GM21447 (cell line): ENCODE data around the gene COX6B2.
"Not testable (repeated sequence)": the region's sequence is repeated elsewhere in the genome, so short reads cannot be mapped to it uniquely, and the experiment has no call there.

ENCODE experiments used
- ATAC-seq: cut with Tn5 transposase; IDR thresholded peaks from one replicate; pipeline ENCODE4 v1.9.1; 2021; ENCODE audit not compliant: unreplicated experiment

COX6B2 gene

DNA sequence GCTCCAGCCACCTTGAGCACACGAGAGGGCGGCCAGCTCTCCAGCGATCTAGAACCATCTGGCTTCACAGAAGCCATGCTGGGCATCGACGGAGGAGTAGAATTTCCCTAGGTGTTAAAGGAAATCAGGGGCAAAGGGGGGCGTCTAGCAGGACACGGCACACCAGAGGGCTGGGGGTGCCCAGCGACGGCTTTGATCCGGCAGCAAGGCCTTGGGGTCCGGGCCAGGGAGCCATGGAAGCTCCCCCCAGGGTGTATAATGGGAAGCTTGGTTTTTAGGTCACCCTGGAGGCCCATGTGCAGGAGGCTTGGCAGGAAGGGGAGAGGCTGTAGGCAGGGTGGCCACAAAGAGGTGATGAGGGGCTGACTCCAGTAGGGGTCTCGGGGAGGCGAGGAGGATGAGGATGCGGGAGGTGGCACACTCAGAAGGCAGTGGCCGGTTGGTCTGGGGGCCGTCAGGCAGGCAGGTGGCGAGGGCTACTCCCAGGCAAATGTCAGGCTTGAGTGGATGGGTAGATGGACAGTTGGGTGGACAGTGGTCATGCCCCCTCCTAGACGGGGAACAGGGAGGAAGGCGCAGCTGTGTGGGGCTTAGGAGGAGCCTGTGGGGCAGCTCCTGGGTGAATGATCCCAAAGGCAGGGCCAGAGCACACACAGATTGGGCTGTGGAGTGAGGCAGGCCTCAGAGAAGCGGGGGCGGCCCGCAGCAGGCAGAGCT, 9.3 kb downstream of the COX6B2 start:
- ATAC-seq = no peak

DNA sequence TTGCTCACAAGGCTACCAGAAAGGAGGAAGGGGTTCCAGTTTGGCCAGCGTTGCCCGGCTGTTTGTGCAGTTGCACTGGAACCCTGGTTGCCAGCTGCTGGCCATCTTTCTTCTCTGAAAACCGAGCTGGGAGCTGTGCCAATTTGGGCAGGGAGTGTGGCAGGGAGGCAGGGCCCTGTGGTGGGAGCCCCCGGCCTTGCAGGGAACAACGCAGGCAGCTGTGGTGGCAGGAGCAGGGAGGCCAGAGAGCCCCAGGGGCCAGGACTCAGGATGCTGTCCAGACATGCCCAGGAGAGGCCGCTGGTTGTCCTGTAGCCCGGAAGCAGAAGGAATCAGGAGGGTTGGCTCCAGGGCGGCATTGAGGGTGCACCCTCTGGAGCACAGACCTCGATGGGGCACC, 10.1 kb downstream of the COX6B2 start:
- no peak for ATAC-seq

DNA sequence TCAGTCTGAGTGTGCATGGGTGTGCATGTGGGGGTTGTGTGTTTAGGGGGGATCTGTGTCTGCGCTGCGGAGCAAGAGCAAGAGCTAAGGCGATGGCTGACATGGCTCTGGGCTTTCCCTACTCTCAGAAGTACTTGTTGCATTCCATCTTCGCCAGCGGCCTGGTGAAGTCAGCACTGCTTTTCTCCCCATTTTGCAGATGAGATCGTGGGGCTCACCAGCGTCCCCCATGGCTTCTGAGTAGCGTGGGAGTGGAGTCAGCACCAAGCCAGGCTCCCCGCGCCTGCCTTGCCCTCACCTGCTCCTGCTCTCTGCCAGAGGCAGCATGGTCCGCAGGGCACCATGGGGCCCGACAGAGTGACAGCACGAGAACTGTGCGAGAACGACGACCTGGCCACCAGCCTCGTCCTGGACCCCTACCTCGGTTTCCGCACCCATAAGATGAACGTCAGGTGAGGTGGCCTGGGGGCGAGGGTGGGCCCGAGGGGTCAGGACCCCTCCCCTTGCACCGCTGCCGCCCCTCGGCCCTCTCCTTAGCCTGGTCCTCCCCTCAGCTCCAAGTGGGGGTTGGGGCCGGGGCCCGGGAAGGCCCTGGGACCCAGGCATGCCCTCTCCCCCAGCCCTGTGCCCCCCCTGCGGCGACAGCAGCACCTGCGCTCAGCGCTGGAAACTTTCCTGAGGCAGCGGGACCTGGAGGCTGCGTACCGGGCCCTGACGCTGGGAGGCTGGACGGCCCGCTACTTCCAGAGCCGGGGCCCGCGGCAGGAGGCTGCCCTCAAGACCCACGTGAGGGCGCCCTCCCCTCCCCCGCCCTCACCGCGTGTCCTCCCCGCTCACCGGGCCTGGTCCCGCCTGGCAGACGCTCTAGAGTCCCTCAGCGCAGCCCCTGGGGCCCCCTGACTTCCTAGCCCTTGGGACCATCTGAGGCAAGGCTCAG, 12.7 kb downstream of the COX6B2 start:
- ATAC-seq = no peak

DNA sequence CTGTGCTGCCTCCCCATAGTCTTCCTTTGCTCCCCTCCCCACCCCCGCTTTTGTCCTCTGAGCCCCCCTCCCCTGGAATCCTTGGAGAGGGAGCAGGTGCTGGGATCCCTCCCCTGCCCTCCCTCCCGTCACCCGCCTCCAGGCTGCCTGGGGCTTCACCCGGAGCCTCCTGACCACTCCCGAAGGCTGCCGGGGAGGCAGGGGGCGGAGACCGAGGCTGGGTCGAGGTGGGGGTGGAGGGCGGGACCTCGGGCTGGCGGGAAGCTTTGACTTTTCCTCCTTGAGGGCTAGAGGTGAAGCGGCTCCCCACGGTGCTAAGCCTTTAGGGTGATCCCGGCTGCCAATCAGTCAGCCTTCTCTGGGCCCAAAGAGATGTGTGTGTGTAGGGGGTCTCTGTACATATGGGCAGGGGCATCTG, 13.3 kb downstream of the COX6B2 start:
- no peak for ATAC-seq

DNA sequence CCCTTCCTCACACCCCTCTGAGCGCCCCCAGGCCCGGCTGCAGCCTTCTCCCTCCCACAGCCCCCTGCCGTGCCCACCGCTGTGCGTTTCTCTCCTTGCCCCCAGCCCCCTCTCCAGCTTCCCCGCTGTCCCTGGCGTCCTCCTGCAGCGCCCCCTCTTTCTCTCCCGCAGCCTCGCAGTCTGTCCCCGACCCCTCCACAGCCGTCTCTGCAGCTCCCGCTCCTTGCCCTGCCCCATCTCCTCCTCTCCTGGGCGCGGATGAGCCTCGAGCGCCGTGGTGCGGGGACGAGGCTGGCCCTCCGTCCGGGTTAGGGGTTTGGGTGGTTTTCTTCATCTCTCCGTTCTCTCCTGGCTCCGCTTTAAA, 13.8 kb downstream of the COX6B2 start:
- no peak for ATAC-seq

DNA sequence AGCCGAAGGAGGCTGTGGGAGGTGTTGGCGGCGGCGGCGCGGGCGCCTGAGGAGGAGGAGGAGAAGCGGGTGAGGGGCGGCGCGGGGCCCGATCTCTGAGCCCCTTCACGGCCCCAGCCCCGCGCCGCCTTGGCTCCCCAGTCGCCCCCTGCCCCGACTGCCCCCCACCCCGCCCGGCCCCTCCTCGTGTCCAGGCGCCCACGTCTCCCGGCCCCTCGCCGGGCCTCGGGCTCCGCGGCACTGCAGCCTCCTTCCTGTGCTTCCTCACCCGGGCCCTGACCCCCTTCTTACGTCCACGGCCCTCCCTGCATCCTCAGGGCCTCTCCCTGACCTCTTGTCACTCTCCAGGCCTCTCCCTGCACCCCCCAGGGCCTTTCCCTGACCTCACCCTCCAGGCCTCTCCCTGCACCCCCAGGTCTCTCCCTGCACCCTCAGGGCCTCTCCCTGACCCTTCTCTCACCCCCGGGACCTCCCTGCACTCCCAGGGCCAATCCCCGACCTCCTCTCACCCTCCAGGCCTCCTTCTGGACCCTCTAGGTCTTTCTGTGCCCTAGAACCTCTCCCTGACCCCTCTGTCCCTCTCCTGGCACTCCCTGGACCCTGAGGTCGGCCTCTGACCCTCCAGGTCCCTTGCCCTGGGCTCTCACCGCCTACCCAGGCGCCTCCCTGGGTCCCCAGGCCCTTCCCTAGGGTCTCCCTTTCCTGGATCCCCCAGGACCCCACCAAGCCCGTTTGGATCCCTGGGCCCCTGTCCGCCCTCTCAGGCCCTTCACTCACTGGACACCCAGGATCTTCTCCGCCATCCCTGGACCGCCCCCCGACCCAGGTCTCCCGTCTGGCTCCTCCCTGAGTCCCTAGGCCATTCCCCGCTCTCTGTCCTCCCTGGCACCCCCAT, 14.4 kb downstream of the COX6B2 start:
- ATAC-seq = no peak

DNA sequence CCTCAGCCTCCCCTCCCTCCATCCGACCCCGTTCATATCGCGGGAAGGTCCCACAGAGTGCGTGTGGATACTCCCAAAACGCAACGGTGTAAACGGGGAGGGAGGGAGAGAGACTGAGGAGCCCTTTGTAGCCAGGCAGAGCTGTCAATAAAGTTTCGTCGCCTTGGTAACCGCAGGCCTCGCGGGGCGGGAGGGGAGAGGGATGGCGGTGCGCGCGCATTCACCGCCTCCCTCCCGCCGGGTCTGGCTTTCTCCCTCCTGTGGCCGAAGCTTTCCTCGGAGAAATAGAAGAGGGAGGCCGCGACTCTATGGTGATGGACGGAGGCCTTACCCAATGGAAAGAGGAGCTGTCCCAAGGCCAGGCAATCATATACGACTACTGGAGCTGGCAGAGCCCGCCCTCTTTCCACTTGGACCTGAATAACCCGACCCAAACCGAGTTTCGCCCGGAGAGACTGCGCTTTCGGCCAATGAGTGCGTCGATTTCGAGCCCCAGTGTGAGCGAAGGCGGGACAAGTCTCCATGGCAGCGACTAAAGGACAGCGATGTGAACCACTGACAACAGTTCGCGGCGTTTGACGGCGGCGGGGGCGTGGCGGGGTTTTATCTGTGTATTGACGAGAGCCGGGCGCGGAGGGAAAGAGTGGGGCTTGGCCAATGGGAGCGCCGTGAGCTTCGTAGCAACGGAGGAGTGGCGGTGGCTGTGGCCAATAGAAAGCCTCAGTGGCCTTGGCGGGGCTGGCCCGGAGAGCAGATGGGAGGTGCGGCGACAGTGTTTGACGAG, 15.2 kb downstream of the COX6B2 start, which contains the start of gene KMT5C:
KMT5C (plus strand) TSS at position 772 of the 784 bp plus-strand sequence. CDS start 2,061 bp downstream, outside the sequence.
- peak; percentile 79 for ATAC-seq

DNA sequence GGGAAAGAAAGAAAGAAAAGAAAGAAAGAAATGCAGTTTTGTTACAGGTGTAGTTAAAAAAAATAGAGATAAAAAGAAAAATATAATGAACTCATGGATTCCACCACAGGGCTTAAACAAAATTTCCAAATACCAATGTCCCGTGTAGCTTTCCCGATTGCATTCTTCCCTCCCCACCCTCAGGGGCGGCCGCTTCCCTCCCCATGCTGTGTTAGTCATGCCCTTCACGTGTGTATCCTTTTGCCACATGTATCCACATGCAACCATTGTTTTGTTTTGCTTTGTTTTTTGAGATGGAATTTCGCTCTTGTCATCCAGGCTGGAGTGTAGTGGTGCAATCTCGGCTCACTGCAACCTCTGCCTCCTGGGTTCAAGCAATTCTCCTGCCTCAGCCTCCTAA, 18.4 kb downstream of the COX6B2 start:
- ATAC-seq = no peak

DNA sequence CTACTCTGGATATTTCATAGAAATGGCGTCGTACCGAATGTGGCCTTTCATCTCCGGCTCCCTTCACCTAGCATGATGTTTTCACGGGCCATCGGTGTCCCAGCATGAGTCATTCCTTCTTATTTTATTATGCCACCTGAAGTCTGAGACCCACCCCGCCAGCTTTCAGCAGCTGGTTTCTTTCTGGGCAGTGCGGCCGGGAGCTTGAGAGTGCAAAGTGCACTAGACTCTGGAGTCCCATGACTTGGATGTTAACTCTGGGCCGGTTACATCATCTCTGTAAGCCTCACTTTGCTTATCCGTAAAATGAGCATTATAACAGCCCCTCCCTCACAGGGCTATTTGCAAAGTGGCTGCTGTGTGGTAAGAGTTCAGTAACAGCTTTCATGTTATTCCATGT, 20.6 kb downstream of the COX6B2 start:
- no peak for ATAC-seq

DNA sequence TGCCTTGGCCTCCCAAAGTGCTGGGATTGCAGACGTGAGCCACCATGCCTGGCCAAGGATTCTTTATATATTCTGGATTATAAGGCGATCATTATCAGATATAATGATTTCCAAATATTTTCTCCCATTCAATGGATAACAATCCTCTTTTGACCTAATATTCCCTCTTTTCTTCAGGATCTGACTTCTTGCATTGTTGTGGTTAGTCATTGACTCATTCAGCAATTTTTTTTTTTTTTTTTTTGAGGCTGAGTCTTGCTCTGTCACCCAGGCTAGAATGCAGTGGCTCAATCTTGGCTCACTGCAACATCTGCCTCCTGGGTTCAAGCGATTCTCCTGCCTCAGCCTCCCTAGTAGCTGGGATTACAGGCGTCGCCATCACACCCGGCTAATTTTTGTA, 24.7 kb downstream of the COX6B2 start:
- not testable (repeated sequence) for ATAC-seq

DNA sequence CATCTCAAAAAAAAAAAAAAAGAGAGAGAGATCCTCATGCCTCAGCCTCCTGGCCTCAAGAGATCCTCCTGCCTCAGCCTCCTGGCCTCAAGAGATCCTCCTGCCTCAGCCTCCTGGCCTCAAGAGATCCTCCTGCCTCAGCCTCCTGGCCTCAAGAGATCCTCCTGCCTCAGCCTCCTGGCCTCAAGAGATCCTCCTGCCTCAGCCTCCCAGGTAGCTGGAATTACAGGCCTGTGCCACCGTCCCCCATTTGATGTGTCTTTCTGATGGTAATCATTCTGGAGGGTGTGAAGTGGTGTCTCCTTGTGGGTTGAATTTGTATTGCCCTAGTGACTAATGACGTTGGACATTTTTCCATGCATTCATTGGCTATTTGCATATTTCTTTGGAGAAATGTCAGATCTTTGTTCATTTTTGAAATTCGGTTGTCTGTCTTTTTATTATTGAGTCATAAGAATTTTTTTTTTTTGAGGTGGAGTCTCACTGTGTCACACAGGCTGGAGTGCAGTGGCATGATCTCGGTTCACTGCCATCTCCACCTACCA, 25.7 kb downstream of the COX6B2 start:
- not testable (repeated sequence) for ATAC-seq

DNA sequence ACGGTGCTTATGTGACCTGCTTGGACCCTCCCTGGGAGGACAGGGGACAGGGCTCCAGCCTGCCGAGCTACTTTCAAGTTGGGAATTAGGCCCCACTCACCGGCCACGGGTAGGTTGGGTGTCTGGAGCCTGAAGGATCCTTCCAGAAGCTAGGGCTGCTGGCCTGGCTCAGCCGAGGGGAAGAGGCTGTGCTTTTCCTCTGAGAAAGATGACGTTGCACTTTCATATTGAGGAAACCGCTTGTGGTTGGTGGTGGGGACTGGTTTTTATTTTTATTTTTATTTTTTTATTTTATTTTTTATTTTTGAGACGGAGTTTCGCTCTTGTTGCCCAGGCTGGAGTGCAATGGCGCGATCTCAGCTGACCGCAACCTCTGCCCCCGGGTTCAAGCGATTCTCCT, 29.3 kb downstream of the COX6B2 start, which contains the start of gene TMEM150B:
TMEM150B (minus strand) TSS at position 170 of the 400 bp plus-strand sequence. CDS start 4,305 bp downstream, outside the sequence.
- no peak for ATAC-seq

DNA sequence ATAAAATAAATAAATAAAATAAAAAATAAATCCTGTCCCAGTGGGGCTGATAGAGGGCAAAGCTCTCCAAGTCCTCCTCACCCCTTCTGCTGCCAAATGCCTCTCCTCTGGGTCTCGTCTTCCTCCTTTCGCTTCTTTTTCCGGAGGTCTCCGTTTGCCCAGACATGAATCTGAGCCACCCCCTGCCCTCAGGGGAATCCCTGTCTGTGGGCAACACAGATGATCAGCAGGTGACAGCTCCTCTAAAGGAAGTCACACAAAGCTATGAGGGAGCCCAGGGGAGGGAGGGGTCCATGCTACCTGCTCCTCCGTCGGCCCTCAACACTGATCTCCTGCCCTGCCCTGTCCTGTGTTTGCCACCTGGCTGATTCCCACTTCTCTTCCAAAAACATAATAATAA, 29.9 kb downstream of the COX6B2 start:
- ATAC-seq = no peak

DNA sequence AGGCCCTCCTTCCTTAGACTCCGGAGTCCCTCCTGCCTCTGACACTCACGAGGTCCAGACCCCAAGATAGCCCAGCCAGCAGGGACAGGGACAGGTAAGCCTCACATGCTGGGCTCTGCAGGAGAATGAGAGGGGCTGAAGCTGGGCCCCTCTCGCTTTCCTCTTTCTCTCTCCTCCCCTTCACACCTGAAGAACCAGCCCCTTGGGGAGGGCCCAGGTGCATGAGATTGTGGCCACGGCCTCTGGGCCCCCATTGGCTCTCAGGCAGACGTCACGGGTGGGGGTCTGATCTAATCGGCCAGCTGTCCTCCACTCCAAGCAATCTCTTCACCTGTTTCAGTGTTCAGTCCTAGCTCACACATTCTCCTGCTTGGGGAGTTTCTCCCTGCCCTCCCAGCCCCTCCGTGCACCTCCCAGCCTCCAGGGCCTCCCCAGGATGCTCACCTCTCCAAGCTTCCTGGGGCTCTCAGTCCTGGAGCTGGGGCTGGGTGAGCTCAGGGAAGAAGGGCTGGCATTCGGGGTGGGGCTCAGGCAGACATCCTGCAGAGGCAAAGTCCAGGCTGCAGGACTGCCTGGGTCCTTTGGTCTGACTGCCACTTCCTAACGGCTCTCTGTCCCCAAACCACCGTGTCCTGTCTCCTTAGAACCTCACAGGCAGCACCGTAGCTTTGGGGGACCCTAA, 32.2 kb downstream of the COX6B2 start:
- no peak for ATAC-seq

DNA sequence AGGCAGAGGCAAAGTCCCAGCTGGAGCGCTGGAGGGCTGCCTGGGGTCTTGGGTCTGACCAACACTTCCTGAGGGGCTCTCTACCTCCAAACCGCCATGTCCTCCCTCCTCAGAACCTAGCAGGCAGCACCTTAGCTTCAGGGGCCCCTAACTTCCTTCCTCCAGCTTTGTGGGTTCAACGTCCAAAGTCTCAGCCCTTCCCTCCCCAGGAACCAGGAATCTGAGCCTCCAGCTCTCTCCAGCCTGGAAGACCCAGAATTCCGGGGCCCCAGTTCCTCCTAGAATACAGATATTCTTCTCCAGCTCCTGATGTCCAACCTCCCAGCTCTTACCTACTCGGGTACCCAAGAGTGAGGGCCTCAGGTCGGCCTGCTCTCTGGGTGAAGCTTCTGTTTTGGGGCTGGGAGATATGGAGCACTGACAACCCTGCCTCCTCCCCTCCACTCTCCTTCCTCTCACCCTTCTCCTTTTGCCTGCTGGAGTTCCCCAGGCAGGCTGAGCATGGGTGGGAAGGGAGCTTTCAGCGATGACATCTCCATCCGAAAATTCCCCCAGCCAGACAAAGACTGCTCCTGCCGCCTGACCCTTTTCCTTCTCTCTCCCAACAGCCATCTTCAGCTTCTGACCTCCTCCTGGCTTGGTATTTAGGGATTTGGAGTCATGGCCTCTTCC, 32.9 kb downstream of the COX6B2 start:
- ATAC-seq = no peak

DNA sequence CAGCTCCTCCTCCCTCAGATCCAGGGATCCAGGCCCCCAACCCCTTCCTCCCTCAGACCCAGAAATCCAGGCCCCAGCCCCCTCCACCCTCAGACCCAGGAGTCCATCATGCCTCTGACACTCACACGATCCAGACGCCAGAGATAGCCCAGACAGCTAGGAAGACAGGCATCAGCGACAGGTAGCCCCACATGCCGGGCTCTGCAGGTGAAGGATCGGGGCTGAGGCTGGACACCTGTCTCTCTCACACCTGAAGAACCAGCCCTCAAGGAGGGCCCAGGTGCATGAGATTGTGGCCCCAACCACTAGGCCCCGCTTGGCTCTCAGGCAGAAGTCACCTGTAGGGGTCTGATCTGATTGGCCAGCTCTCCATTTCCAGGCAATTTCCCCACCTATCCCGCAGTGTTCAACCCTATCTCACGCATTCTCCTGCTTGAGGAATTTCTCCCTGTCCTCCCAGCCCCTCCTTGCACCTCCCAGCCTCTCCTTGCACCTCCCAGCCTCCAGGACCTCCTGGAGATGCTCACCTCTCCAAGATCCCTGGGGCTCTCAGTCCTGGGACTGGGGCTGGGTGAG, 33.6 kb downstream of the COX6B2 start:
- no peak for ATAC-seq

DNA sequence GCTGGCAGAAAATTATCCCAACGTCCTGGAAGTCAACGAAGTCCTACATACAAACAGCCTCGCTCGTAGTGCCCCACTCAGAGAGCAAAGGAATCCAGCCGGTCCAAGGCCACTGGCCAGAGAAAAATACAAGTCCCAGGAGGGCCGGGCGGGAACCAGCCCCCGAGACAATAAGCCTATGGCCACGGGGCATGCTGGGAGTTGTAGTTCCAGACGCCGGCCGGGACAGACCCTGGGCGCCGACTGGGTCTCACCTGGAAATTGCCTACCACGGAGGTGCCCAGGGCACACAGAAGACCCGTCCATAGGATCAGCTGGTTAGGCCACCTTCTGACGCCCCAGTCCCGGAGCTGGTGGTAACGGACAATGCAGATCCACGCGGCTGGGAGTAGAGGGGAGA, 34.7 kb downstream of the COX6B2 start:
- ATAC-seq = no peak

DNA sequence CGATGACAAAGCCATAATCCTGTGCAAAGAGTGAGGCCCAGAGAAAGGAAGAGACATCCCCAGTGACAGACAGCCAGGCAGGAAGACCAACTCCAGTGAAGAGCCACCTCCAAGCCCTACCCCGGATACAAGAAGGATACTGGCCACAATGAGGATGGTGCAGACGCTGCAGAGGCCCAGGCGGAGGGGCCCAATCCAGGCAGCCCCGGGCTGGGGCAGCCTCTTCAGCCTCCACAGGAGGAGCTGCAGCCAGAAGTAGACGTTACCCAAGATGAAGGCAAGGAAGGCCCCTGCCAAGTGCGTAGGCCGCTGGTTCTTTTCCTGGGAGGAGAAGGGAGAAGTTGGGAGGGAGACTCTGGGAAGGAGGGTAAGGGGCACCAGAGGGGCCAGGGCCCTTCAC, 37.9 kb downstream of the COX6B2 start:
- ATAC-seq = no peak
